Measurements from ENCODE around the gene GJA8.
"Not testable (repeated sequence)": the region's sequence is repeated elsewhere in the genome, so short reads cannot be mapped to it uniquely, and the experiment has no call there.

The GJA8 gene
- 0 reads per million in 2 donors for total RNA-seq

- DNase-seq, result no peak
Measured at GRCh38 chr1:147902253-147902845, at the start of gene GJA8. Gene GJA8 (plus strand): TSS chr1:147902795. CDS start chr1:147907956, 5,161 bp downstream.

GRCh38 chr1:147853391-147853790 is 49.2 kb upstream of the GJA8 start:
- no peak for DNase-seq

- DNase-seq, result not testable (repeated sequence)
Measured at GRCh38 chr1:147854989-147855388, 47.6 kb upstream of the GJA8 start.

- DNase-seq, result not testable (repeated sequence)
Measured at GRCh38 chr1:147855996-147856395, 46.6 kb upstream of the GJA8 start.

GRCh38 chr1:147867204-147867603 is 35.4 kb upstream of the GJA8 start:
- not testable (repeated sequence) for DNase-seq

- no peak for DNase-seq
Measured at GRCh38 chr1:147878022-147878421, 24.6 kb upstream of the GJA8 start.

GRCh38 chr1:147879911-147880310 is 22.7 kb upstream of the GJA8 start:
- DNase-seq, result no peak

- DNase-seq, result no peak
Measured at GRCh38 chr1:147882535-147882934, 20.1 kb upstream of the GJA8 start.

- peak in 4 of 5 experiments; percentile 6 to 54 (median 32) for DNase-seq
Measured at GRCh38 chr1:147890177-147890790, 12.3 kb upstream of the GJA8 start.

- DNase-seq, result no peak
Measured at GRCh38 chr1:147891088-147891487, 11.5 kb upstream of the GJA8 start.

- peak in 1 of 5 experiments; percentile 28 for DNase-seq
Measured at GRCh38 chr1:147892216-147892615, 10.4 kb upstream of the GJA8 start.

GRCh38 chr1:147892731-147893214 is 9.8 kb upstream of the GJA8 start:
- peak in 2 of 5 experiments; percentile 5 to 48 for DNase-seq

- DNase-seq, result no peak
Measured at GRCh38 chr1:147895123-147895522, 7.5 kb upstream of the GJA8 start.

- no peak for DNase-seq
Measured at GRCh38 chr1:147897029-147897752, 5.4 kb upstream of the GJA8 start.

GRCh38 chr1:147897789-147898188 is 4.8 kb upstream of the GJA8 start:
- DNase-seq, result no peak

GRCh38 chr1:147904726-147905125 is 2.1 kb downstream of the GJA8 start:
- DNase-seq, result peak in 1 of 5 experiments; percentile 67

GRCh38 chr1:147907786-147908509 is 5.4 kb downstream of the GJA8 start:
- DNase-seq, result no peak

GRCh38 chr1:147912553-147912952 is 10.0 kb downstream of the GJA8 start:
- DNase-seq, result no peak

- DNase-seq, result no peak
Measured at GRCh38 chr1:147913362-147913942, 10.9 kb downstream of the GJA8 start.

- DNase-seq, result no peak
Measured at GRCh38 chr1:147919896-147920295, 17.3 kb downstream of the GJA8 start.

- DNase-seq, result no peak
Measured at GRCh38 chr1:147924813-147925212, 22.2 kb downstream of the GJA8 start.

- peak in 1 of 5 experiments; percentile 32 for DNase-seq
Measured at GRCh38 chr1:147927215-147927614, 24.6 kb downstream of the GJA8 start.

- not testable (repeated sequence) for DNase-seq
Measured at GRCh38 chr1:147927689-147928088, 25.1 kb downstream of the GJA8 start.
